ENCODE measurements around the gene BIRC2. TPM values are rescaled to one million over a fixed set of nuclear protein-coding genes. Genes with fewer than 3 reads are reported as not detected.

Gene BIRC2
- total RNA-seq, 1 experiment from 2014 or later, result 36.1 TPM

- no peaks in the 10 kb centered on the region; the same call in 1 of the 2 replicates for H3K36me3 ChIP-seq (ENCODE audit: low read depth, low read length)
- ChIA-PET CTCF (no interaction called here), POLR2A (ENCODE audit: unreplicated experiment) (no interaction called here)
- ATAC-seq (no peak), DNase-seq (no peak)
- H4K20me1 ChIP-seq (ENCODE audit: low read length), result 0 out of 2 replicates have a peak, but pooled peaks cover 11% of the 10 kb centered on the region
- TF ChIP-seq EZH2 (IDR thresholded peaks at IDR 0.05; ENCODE audit: low read length, unreplicated experiment) (no peak), EZH2phosphoT487 (IDR thresholded peaks at IDR 0.05; ENCODE audit: borderline replicate concordance, low read length) (no peak), CTCF (conservative IDR thresholded peaks at IDR 0.05; ENCODE audit: low read depth, low read length) (no peak)
- no TSS peak for BruUV-seq (replicated peaks)
- H3K27me3 ChIP-seq (ENCODE audit: low read length), result no peaks in the 10 kb centered on the region
- peaks cover 7% of the 10 kb centered on the region; the same call in 1 of the 2 replicates for H3K4me1 ChIP-seq (ENCODE audit: insufficient read depth, low read length)
- H3K27ac ChIP-seq (ENCODE audit: low read length), result no peak overlapping the region
- no peak overlapping the region for H2AFZ ChIP-seq (ENCODE audit: low read length)
- intact Hi-C loops (cut with micrococcal nuclease), result no loop called here
- H3K9ac ChIP-seq (ENCODE audit: low read length), result no peak overlapping the region
- no peaks in the 10 kb centered on the region for H3F3A ChIP-seq (ENCODE audit: low read length, unreplicated experiment)
- H3K9me3 ChIP-seq (ENCODE audit: low read length), result no peaks in the 10 kb centered on the region
- no peak overlapping the region for H3K4me3 ChIP-seq (ENCODE audit: low read length)
- no peak overlapping the region for H3K4me2 ChIP-seq (ENCODE audit: low read length)
- peaks cover 73% of the 10 kb centered on the region for H3K79me2 ChIP-seq (ENCODE audit: low read length)
- H3K9me2 ChIP-seq (replicated peaks; ENCODE audit: low read length), result no peaks in the 10 kb centered on the region
These were observed 61.3 kb downstream of the BIRC2 start for GRCh38 chr11:102408339-102408738.

GRCh38 chr11:102410382-102410784, 63.4 kb downstream of the BIRC2 start:
- Histone ChIP-seq H3K36me3 (ENCODE audit: low read depth, low read length) (no peaks in the 10 kb centered on the region; the same call in 1 of the 2 replicates), H3K9ac (ENCODE audit: low read length) (no peak overlapping the region), H3K79me2 (ENCODE audit: low read length) (peaks cover 88% of the 10 kb centered on the region), H3F3A (ENCODE audit: low read length, unreplicated experiment) (no peaks in the 10 kb centered on the region), H2AFZ (ENCODE audit: low read length) (no peak overlapping the region), H3K4me2 (ENCODE audit: low read length) (no peak overlapping the region), H4K20me1 (ENCODE audit: low read length) (peaks cover 25% of the 10 kb centered on the region), H3K9me2 (replicated peaks; ENCODE audit: low read length) (no peaks in the 10 kb centered on the region), H3K9me3 (ENCODE audit: low read length) (no peaks in the 10 kb centered on the region), H3K4me1 (ENCODE audit: insufficient read depth, low read length) (peaks cover 7% of the 10 kb centered on the region; the same call in 1 of the 2 replicates), H3K27ac (ENCODE audit: low read length) (no peak overlapping the region), H3K4me3 (ENCODE audit: low read length) (no peak overlapping the region), H3K27me3 (ENCODE audit: low read length) (no peaks in the 10 kb centered on the region)
- TF ChIP-seq CTCF (conservative IDR thresholded peaks at IDR 0.05; ENCODE audit: low read depth, low read length), result no peak
- TF ChIP-seq EZH2 (IDR thresholded peaks at IDR 0.05; ENCODE audit: low read length, unreplicated experiment), result no peak
- TF ChIP-seq EZH2phosphoT487 (IDR thresholded peaks at IDR 0.05; ENCODE audit: borderline replicate concordance, low read length), result no peak
- POLR2A ChIA-PET (ENCODE audit: unreplicated experiment), result interaction anchor here (0.6 kb wide), 1 partner anchor 97 kb away, joined by 5 read pairs; no protein-coding TSS in a partner anchor
- DNase-seq (no peak), ATAC-seq (no peak)
- CTCF ChIA-PET, result interaction anchor here (0.7 kb wide), 1 partner anchor 117 kb away, joined by 3 read pairs; no protein-coding TSS in a partner anchor
- intact Hi-C loops (cut with micrococcal nuclease), result no loop called here
- BruUV-seq (replicated peaks), result no TSS peak

GRCh38 chr11:102411142-102411541, 64.1 kb downstream of the BIRC2 start:
- intact Hi-C loops (cut with micrococcal nuclease), result no loop called here
- Histone ChIP-seq H3F3A (ENCODE audit: low read length, unreplicated experiment) (no peaks in the 10 kb centered on the region), H3K27me3 (ENCODE audit: low read length) (no peaks in the 10 kb centered on the region), H3K79me2 (ENCODE audit: low read length) (peaks cover 87% of the 10 kb centered on the region), H3K4me1 (ENCODE audit: insufficient read depth, low read length) (peaks cover 7% of the 10 kb centered on the region; the same call in 1 of the 2 replicates), H3K4me2 (ENCODE audit: low read length) (no peak overlapping the region), H4K20me1 (ENCODE audit: low read length) (peaks cover 27% of the 10 kb centered on the region), H2AFZ (ENCODE audit: low read length) (no peak overlapping the region), H3K9me2 (replicated peaks; ENCODE audit: low read length) (no peaks in the 10 kb centered on the region), H3K4me3 (ENCODE audit: low read length) (no peak overlapping the region), H3K27ac (ENCODE audit: low read length) (no peak overlapping the region), H3K9ac (ENCODE audit: low read length) (no peak overlapping the region), H3K36me3 (ENCODE audit: low read depth, low read length) (no peaks in the 10 kb centered on the region; the same call in 1 of the 2 replicates), H3K9me3 (ENCODE audit: low read length) (no peaks in the 10 kb centered on the region)
- TF ChIP-seq EZH2phosphoT487 (IDR thresholded peaks at IDR 0.05; ENCODE audit: borderline replicate concordance, low read length) (no peak), CTCF (conservative IDR thresholded peaks at IDR 0.05; ENCODE audit: low read depth, low read length) (no peak), EZH2 (IDR thresholded peaks at IDR 0.05; ENCODE audit: low read length, unreplicated experiment) (no peak)
- ATAC-seq (no peak), DNase-seq (no peak)
- POLR2A ChIA-PET (ENCODE audit: unreplicated experiment), result no interaction called here
- CTCF ChIA-PET, result no interaction called here
- no TSS peak for BruUV-seq (replicated peaks)
